Activated CD4-positive, alpha-beta T cell treated with anti-CD3 and anti-CD28 coated beads, Interleukin-10, Interleukin-2, amounts not matched to agents 100 ng/mL and 50 ng/mL, durations not matched to agents 16 hours and 8 hours (primary cell): ENCODE measurements around the gene OR2K2.
"Not testable (repeated sequence)": the region's sequence is repeated elsewhere in the genome, so short reads cannot be mapped to it uniquely, and the experiment has no call there.

Experiments used
- DNase-seq: peaks from one replicate; pipeline ENCODE4 v3.0.0-alpha.2; 2020

OR2K2 gene

DNA sequence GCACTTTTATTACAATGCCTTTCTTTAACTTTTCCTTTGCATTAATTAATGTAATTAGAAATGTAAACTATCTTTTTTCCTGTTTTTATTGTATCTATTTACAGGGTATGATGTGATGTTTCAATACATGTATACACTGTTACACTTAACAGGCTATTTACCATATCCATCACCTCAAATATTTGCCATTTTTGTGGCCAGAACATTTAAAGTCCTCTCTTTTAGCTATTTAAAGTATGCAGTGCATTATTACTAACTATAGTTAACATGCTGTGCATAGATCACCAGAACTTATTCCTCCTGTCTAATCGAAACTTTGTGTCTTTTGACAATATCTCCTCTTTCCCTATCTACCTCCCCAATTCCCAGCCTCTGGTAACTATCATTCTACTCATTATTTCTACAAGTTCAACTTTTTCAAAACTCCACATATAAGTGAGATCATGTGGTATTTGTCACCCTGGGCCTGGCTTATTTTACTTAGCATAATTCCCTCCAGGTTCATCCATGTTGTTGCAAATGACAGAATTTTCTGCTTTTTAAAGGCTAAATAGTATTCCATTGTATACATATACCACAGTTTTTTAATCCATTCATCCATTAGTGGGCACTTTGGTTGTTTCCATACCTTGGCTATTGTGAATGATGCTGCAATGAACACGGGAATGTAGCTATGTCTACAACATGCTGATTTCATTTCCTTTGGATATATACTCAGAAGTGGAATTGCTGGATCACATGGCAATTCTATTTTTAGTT is 32.8 kb downstream of the OR2K2 start:
- no peak for DNase-seq

DNA sequence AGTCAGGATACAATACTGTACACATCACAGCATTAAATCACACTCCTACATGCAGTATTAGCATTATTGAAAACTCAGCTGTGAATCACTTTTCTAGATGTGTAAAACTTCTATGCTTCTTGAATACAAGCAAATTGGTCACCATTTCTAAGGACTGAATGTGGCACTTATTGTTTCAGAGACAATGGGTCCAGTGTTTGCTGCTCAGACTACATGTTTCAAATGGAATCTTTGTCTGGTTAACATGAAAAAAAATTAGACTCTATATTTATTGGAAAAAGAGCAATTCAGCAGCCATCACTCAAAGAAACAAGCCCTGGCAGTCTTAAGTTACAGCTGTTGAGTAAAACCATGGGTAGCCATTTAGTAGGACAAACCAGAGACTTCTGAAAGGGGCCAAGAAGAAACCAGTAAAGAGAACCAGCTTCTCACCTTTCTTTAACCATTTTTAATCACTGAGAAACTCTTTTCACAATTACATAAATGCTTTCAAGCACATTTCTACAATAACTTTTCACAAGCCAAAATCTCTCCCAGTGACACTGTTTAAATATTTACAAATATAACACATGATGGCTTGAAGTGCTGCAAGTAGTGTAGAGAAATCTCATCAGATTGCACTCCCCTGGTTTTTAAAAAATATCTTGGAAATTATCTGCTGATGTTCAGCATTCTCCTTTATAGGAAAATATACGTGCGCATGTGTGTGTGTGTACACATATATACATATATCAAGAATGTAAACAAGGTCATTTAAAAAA is 35.2 kb downstream of the OR2K2 start:
- DNase-seq = no peak

DNA sequence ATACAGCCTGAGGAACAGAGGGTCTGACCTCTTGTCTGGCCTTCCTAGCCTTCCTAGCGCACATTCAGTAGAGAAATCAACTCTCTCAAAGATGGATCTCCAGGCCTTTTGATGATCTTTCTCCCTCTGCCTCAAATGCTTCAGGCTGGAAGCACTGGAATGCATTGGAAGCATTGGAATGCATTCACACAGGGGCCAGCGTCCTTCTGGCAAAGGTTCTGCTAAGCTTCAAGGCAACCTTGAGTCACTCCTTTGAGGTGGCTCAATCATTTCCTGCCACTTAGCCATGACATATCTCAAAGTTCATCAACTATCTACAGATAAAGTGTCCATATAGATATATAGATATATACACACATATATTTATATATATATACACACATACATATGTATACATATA is 42.9 kb downstream of the OR2K2 start:
- no peak for DNase-seq

DNA sequence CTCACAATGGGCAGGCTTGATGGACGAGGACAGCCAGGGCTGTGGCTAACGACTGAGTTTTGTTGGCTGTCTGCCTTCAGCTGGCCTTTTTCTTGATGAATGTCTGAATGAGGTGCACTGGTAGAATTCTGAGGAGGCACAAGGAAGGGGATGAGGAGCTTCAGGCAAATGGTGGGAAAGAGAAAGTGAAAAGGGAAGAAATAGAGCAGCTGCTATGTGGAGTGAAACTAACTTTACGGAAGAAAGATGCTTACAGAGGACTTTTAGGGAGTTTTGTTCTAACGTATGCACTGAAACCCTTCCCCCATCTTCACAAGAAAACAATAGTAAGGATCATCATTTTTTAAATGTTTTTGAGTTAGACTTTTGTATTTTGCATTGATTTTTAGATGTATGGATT is 45.3 kb downstream of the OR2K2 start:
- DNase-seq = no peak

DNA sequence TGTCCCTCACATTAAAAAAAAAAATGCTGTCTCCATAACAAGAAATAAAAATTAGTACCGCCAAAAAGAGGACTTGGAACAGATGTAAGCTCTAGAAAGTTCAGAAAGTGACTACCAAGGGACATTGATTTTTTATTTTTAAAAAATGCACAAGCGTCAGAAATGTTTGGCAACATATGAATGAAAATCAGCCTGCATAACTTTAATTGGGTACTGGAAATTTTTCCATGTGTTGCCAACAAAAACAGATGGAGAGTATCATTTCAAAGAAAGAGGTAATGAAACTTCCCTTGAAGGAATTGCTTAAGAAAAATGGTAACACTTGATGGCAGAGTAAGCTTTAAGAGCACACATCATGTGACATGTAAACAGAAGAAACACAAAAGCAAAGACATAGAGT is 47.2 kb downstream of the OR2K2 start:
- no peak for DNase-seq

DNA sequence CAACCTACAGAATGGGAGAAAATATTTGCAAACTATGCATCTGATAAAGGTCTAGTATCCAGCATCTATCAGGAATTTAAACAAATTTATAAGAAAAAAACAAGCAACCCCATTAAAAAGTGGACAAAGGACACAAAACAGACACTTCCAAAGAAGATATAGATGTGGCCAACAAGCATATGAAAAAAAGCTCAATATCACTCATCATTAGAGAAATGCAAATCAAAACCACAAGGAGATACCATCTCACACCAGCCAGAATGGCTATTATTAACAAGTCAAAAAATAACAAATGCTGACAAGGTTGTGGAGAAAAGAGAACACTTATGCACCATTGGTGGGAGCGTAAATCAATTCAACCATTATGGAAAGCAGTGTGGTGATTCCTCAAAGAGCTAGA is 49.2 kb downstream of the OR2K2 start:
- DNase-seq = not testable (repeated sequence)
